MM.1S (cell line): ENCODE results near the gene RPL7L1.

Source experiments
- DNase-seq: peaks from one replicate; pipeline ENCODE4 v3.0.0-alpha.2; 2015
- H2AFZ ChIP-seq: fragments of 300-600 bp; sonication (generic); 2 replicates; pipeline ENCODE4 v1.6.0; 2016; ENCODE audit warnings: antibody characterized with exemption, low read length
- H3F3A ChIP-seq: fragments of 300-600 bp; sonication (generic); 2 replicates; pipeline ENCODE4 v1.6.1; 2016; ENCODE audit warnings: mild to moderate bottlenecking, antibody characterized with exemption, low read length, moderate library complexity, mixed read lengths; ENCODE audit not compliant: insufficient read depth
- H3K27ac ChIP-seq: fragments of 300-600 bp; sonication (generic); 2 replicates; pipeline ENCODE4 v1.5.1; 2016; ENCODE audit warnings: mild to moderate bottlenecking, low read length
- H3K27me3 ChIP-seq: fragments of 300-600 bp; sonication (generic); replicated peaks from 2 replicates; pipeline ENCODE4 v1.6.0; 2016; ENCODE audit warnings: low read length; ENCODE audit not compliant: insufficient read depth
- H3K36me3 ChIP-seq: fragments of 300-600 bp; sonication (generic); replicated peaks from 2 replicates; pipeline ENCODE4 v1.6.1; 2016; ENCODE audit warnings: mild to moderate bottlenecking, low read length, mixed read lengths; ENCODE audit not compliant: insufficient read depth
- H3K4me1 ChIP-seq: fragments of 300-600 bp; sonication (generic); 2 replicates; pipeline ENCODE4 v1.6.1; 2016; ENCODE audit warnings: low read length, mixed read lengths
- H3K4me2 ChIP-seq: fragments of 300-600 bp; sonication (generic); 2 replicates; pipeline ENCODE4 v1.6.0; 2016; ENCODE audit warnings: low read depth, low read length
- H3K4me3 ChIP-seq: fragments of 300-600 bp; sonication (generic); 2 replicates; pipeline ENCODE4 v1.5.1; 2016; ENCODE audit warnings: low read length, mixed read lengths
- H3K79me2 ChIP-seq: fragments of 300-600 bp; sonication (generic); 2 replicates; pipeline ENCODE4 v1.6.1; 2016; ENCODE audit warnings: mixed run types, low read length, mixed read lengths
- H3K9ac ChIP-seq: fragments of 300-600 bp; sonication (generic); 2 replicates; pipeline ENCODE4 v1.6.1; 2016; ENCODE audit warnings: low read length, mixed read lengths
- H3K9me2 ChIP-seq: fragments of 300-600 bp; sonication (generic); replicated peaks from 2 replicates; pipeline ENCODE4 v1.6.1; 2016; ENCODE audit warnings: mild to moderate bottlenecking, low read length, mixed read lengths; ENCODE audit not compliant: insufficient read depth
- H3K9me3 ChIP-seq: fragments of 300-600 bp; sonication (generic); replicated peaks from 2 replicates; pipeline ENCODE4 v1.6.1; 2016; ENCODE audit warnings: mild to moderate bottlenecking, low read length, mixed read lengths; ENCODE audit not compliant: insufficient read depth
- H4K20me1 ChIP-seq: fragments of 300-600 bp; sonication (generic); 2 replicates; pipeline ENCODE4 v1.6.1; 2016; ENCODE audit warnings: mild to moderate bottlenecking, low read length, moderate library complexity, mixed read lengths; ENCODE audit not compliant: insufficient read depth
- EZH2 ChIP-seq: fragments of 300-600 bp; sonication (generic); optimal IDR thresholded peaks from 2 replicates; pipeline ENCODE3; 2017; ENCODE audit warnings: low read depth, mild to moderate bottlenecking, antibody characterized with exemption, low read length, mixed read lengths
- EZH2phosphoT487 ChIP-seq: fragments of 300-600 bp; sonication (generic); IDR thresholded peaks from 2 replicates; pipeline ENCODE4 v1.6.1; 2018; ENCODE audit warnings: antibody characterized with exemption, low read length
- TF ChIP-seq, protein P1 (sequence below): fragments of 300-600 bp; sonication (generic); IDR thresholded peaks from 2 replicates; pipeline ENCODE4 v1.5.1; 2016; ENCODE audit warnings: antibody characterized with exemption, low read length, mixed read lengths

RPL7L1 gene

DNA sequence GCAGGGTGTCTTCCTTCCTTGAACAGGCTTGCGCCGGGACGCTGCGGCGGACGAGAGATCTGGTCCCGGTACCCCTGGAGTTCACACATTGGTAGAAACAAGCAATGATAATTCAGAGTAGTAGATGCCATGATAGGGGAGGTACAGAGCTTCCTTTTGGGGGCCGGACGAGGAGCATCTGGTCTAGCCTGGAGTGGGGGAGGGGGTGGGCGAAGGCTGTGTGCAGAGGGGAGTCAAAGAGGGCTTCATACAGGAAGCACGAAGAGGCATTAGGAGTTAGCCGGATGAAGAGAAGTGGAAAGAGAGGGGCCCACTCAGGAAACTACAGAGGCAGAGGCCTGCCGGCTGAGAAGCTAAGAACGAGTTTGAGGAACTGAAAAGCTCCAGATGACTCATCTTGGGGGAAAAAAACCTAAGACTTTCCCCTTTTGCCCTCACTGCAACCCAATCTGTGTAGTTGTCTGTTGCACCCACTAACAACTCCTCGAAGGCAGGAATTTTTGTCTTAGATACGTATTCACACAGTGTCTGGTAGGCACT is 50.5 kb downstream of the RPL7L1 start:
- Histone ChIP-seq H3K9me3 (no peaks in the 10 kb centered on the region), H3K36me3 (peaks cover 5% of the 10 kb centered on the region; the same call in 1 of the 2 replicates), H3K4me1 (0 out of 2 replicates have a peak, but pooled peaks cover 4% of the 10 kb centered on the region), H3K4me3 (peak overlapping the region; percentile 92), H3K9me2 (no peaks in the 10 kb centered on the region), H3K9ac (peak overlapping the region; percentile 92), H2AFZ (peak overlapping the region; percentile 88), H4K20me1 (no peaks in the 10 kb centered on the region; the same call in 1 of the 2 replicates), H3K27ac (peak overlapping the region; percentile 98), H3K4me2 (peak overlapping the region; percentile 95), H3K27me3 (no peaks in the 10 kb centered on the region), H3F3A (peaks cover 27% of the 10 kb centered on the region), H3K79me2 (peaks cover 46% of the 10 kb centered on the region)
- peak; percentile 69 for DNase-seq
- no peak for TF ChIP-seq EZH2phosphoT487
- TF ChIP-seq EZH2 = no peak

DNA sequence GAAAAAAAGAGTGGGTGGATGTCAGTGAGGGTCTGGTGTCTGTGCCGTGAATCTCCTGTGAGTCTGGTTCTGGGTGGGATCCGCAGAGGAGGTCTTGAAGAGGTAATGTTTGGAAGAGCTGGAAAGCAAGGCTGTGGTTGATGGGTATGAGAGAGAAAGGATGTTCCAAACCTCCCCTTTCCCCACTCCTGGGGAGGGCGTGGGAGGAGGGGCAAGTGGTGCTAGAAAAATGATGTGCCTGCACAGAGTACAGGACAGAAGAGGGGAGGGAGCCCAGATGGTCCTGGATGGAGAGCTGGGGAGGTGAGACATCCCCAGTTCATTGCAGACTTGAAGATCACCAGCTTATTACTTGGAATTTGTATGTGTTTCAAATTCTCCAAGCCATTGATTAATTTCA is 53.0 kb downstream of the RPL7L1 start:
- Histone ChIP-seq H3K79me2 (peaks cover 57% of the 10 kb centered on the region), H3K9me3 (no peaks in the 10 kb centered on the region), H3K27ac (no peak overlapping the region), H3K9me2 (no peaks in the 10 kb centered on the region), H3K4me2 (no peak overlapping the region), H2AFZ (no peak overlapping the region), H3K9ac (no peak overlapping the region), H3K36me3 (peaks cover 5% of the 10 kb centered on the region; the same call in 1 of the 2 replicates), H3K4me3 (no peak overlapping the region), H3K27me3 (no peaks in the 10 kb centered on the region), H4K20me1 (no peaks in the 10 kb centered on the region; the same call in 1 of the 2 replicates), H3K4me1 (0 out of 2 replicates have a peak, but pooled peaks cover 4% of the 10 kb centered on the region), H3F3A (peaks cover 27% of the 10 kb centered on the region)
- no peak for DNase-seq
- TF ChIP-seq, protein P1, sequence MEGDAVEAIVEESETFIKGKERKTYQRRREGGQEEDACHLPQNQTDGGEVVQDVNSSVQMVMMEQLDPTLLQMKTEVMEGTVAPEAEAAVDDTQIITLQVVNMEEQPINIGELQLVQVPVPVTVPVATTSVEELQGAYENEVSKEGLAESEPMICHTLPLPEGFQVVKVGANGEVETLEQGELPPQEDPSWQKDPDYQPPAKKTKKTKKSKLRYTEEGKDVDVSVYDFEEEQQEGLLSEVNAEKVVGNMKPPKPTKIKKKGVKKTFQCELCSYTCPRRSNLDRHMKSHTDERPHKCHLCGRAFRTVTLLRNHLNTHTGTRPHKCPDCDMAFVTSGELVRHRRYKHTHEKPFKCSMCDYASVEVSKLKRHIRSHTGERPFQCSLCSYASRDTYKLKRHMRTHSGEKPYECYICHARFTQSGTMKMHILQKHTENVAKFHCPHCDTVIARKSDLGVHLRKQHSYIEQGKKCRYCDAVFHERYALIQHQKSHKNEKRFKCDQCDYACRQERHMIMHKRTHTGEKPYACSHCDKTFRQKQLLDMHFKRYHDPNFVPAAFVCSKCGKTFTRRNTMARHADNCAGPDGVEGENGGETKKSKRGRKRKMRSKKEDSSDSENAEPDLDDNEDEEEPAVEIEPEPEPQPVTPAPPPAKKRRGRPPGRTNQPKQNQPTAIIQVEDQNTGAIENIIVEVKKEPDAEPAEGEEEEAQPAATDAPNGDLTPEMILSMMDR = no peak
- TF ChIP-seq EZH2 = no peak
- no peak for TF ChIP-seq EZH2phosphoT487

DNA sequence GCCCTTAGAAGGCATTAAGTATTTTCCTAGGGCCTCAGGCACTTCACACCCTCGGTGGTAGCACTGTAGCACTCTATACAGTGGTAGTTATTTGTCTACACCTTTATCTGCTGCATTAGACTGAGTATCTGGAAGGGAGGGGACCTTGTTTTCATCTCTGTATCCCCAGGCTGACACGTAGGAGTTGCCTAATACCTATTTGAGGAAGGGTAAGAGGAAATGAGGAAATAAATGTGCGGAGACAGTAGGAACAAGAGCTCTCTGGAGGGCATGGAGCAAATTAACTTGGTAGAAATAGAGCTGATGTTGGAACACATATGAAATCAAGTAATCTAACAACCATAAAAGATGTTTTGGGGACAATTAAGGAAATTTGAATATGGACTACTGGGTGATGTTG is 53.8 kb downstream of the RPL7L1 start:
- Histone ChIP-seq H3F3A (peaks cover 24% of the 10 kb centered on the region), H3K27ac (no peak overlapping the region), H3K9me2 (no peaks in the 10 kb centered on the region), H3K36me3 (peaks cover 5% of the 10 kb centered on the region; the same call in 1 of the 2 replicates), H3K4me1 (0 out of 2 replicates have a peak, but pooled peaks cover 4% of the 10 kb centered on the region), H3K4me3 (no peak overlapping the region), H2AFZ (no peak overlapping the region), H3K4me2 (no peak overlapping the region), H3K9me3 (no peaks in the 10 kb centered on the region), H3K79me2 (peaks cover 57% of the 10 kb centered on the region), H4K20me1 (no peaks in the 10 kb centered on the region; the same call in 1 of the 2 replicates), H3K27me3 (no peaks in the 10 kb centered on the region), H3K9ac (no peak overlapping the region)
- TF ChIP-seq, protein P1 = no peak
- DNase-seq = no peak

DNA sequence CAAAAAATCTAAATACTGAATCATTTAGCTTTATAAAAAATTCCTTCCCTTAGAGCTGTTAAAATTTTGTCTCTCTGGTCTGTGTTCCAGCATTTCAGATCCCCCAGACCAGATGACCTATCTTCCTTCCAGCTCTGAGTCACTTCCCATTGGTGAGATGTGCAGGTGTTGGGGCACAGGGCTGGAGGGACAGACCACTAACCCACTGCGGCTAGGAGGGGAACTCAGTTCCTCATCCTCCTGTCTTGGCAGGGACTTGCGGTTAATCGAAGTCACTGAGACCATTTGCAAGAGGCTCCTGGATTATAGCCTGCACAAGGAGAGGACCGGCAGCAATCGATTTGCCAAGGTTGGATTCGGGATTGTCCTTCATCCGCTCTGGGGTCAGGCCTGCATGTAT is 55.9 kb downstream of the RPL7L1 start:
- Histone ChIP-seq H3K9me3 (no peaks in the 10 kb centered on the region), H3K27me3 (no peaks in the 10 kb centered on the region), H2AFZ (no peak overlapping the region), H3K9ac (no peak overlapping the region), H3F3A (peaks cover 4% of the 10 kb centered on the region), H3K4me3 (no peak overlapping the region), H3K27ac (no peak overlapping the region), H3K36me3 (peaks cover 5% of the 10 kb centered on the region; the same call in 1 of the 2 replicates), H3K9me2 (no peaks in the 10 kb centered on the region), H4K20me1 (no peaks in the 10 kb centered on the region; the same call in 1 of the 2 replicates), H3K4me2 (no peak overlapping the region), H3K4me1 (0 out of 2 replicates have a peak, but pooled peaks cover 4% of the 10 kb centered on the region), H3K79me2 (peaks cover 54% of the 10 kb centered on the region)
- TF ChIP-seq EZH2 (no peak), EZH2phosphoT487 (no peak)
- TF ChIP-seq, protein P1 = no peak
- DNase-seq = no peak
